Colonic mucosa (tissue), 4 donors: ENCODE data around the gene CREB5. TPM values are rescaled to one million over a fixed set of nuclear protein-coding genes. Genes with fewer than 3 reads are reported as not detected.

Experiments used
- DNase-seq: peaks from one replicate; pipeline ENCODE4 v3.0.0-alpha.2; 2020
- H3K27ac ChIP-seq: fragments of 200-600 bp; one replicate; pipeline ENCODE4 v1.8.0; 2021
- H3K27me3 ChIP-seq: fragments of 200-600 bp; one replicate; pipeline ENCODE4 v1.8.0; 2021
- H3K36me3 ChIP-seq: fragments of 200-600 bp; one replicate; pipeline ENCODE4 v1.8.0; 2021
- H3K4me1 ChIP-seq: fragments of 200-600 bp; one replicate; pipeline ENCODE4 v1.8.0; 2021; ENCODE audit warnings: mild to moderate bottlenecking
- H3K4me3 ChIP-seq: fragments of 200-600 bp; one replicate; pipeline ENCODE4 v1.8.0; 2021
- H3K9ac ChIP-seq, 2 donors: one replicate each; pipeline ENCODE4 v1.7.0; 2013; ENCODE audit warnings: control low read depth in 2 of 2, low read depth in 2 of 2, low read length in 2 of 2
- H3K9me3 ChIP-seq: fragments of 200-600 bp; one replicate; pipeline ENCODE4 v1.8.0; 2021
- CTCF ChIP-seq: fragments of 200-600 bp; IDR thresholded peaks from one replicate; pipeline ENCODE4 v1.8.0; 2022; ENCODE audit warnings: antibody characterized with exemption, mild to moderate bottlenecking
- intact Hi-C: fragments of 100-400 bp; cut with DNase I; formaldehyde crosslinking; loops from one replicate; pipeline ENCODE4 v1.14.1; 2022
- total RNA-seq, 2 donors: library from RNA; stranded (reverse); fragmentation: NEBNext Ultra II Directional in 1 of 2; extraction: Animal tissue kit (Norgen Biotek cat#: 25700) in 1 of 2; gene quantifications; one replicate each; pipeline ENCODE4 v1.2.1, GENCODE V29; 2021
- donor health status: healthy.
- donor health status: DM: no; HTN: no; CAD: no.
- donor health status: DM: no; HTN: no; CAD: no.

Gene CREB5
- total RNA-seq, 2 donors from 2014 or later = 0.54 to 3.6 TPM

DNA sequence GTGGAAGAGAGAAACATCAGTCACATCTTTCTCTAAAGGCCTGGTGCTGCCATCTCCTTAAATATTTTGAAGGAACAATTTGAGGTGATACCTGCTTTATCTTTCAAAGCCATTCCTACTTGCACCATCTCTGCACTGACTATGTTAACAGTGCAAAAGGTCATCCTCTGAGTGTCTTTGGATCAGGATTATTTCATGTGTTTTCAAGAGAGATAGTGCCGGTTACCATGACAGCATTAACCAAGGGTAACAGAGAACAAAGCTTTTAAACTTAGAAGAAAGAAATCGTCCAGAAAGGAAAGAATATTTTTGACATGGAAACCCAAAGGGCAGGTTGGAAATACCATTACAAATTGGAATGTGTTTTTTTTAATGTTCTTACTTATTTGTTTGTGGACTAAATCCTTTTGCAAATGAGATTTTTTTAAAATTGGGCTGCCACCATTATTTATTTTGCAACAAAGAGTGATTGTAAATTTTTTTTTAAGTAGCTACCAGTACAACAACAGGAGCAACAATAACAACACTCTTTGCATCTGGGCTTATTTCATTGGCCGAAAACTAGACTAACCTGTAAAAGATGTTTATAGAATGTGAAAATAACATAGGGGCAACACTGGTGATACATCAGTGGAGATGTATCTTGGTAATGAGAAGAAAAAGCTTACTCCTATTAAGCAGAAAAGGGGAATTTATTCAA is 234.2 kb downstream of the CREB5 start:
- DNase-seq = no peak
- H3K4me1 ChIP-seq = no peaks in the 10 kb centered on the region
- no peaks in the 10 kb centered on the region for H3K9me3 ChIP-seq
- H3K27me3 ChIP-seq = no peaks in the 10 kb centered on the region
- H3K36me3 ChIP-seq = no peaks in the 10 kb centered on the region
- H3K4me3 ChIP-seq = no peak overlapping the region
- H3K27ac ChIP-seq = no peak overlapping the region
- intact Hi-C loops = no loop called here
- no peak overlapping the region for H3K9ac ChIP-seq
- no peak for TF ChIP-seq CTCF

DNA sequence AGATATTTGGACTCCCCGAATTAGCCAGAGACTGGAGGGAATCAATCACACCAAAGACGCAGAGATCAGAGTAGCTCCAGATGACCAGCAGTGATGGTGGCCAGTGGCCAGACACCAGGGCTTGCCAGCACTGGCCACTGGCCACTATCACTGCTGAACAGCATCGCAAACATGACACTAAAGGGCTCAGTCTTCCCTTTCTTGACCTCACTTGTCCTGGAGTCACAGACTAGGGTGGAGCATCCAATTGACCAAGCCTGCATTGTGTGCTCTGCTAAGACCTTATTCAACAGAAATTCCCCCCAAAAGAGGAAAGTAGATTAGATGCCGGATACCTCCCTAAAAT is 234.7 kb downstream of the CREB5 start:
- H3K27ac ChIP-seq = no peak overlapping the region
- no peak for TF ChIP-seq CTCF
- no peak overlapping the region for H3K9ac ChIP-seq
- H3K27me3 ChIP-seq = no peaks in the 10 kb centered on the region
- intact Hi-C loops = no loop called here
- no peak for DNase-seq
- no peaks in the 10 kb centered on the region for H3K36me3 ChIP-seq
- no peak overlapping the region for H3K4me3 ChIP-seq
- no peaks in the 10 kb centered on the region for H3K9me3 ChIP-seq
- no peaks in the 10 kb centered on the region for H3K4me1 ChIP-seq

DNA sequence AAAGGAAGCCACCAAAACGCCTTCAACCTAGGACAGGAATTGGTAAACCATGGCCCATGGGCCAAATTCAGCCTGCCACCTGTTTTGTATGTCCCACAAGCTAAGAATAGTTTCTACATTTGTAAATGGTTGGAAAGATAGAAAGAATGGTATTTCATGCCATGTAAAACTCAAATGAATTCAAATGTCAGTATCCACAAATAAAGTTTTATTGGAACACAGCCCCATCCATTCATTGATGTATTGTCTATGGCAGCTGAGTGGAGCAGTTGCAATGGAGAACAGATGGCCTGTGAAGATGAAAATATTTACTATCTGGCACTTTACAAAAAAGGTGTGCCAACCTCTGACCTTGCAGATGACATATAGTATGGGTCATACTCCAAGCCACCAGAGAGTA is 236.9 kb downstream of the CREB5 start:
- H3K27ac ChIP-seq = no peak overlapping the region
- no peaks in the 10 kb centered on the region for H3K4me1 ChIP-seq
- H3K4me3 ChIP-seq = no peak overlapping the region
- H3K27me3 ChIP-seq = no peaks in the 10 kb centered on the region
- DNase-seq = no peak
- no peak for TF ChIP-seq CTCF
- H3K36me3 ChIP-seq = no peaks in the 10 kb centered on the region
- intact Hi-C loops = no loop called here
- H3K9me3 ChIP-seq = no peaks in the 10 kb centered on the region
- H3K9ac ChIP-seq = no peak overlapping the region

DNA sequence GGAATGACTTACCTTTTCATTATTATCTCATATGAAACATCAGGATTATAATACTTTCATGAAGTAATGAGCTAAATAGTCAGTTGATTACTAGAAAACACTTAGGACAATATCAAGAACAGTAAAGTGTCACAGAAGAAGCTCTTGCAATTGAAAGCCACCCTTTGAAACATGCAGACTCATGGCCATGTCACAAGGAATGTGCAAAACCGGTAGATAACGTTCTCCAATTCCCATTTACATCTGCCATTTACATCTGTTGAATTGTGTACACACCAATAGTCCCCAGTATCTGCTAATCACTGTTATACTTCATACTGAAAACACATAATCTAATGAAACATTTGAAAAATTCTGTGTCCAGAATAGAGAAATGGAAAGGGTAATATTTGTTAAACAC is 237.5 kb downstream of the CREB5 start:
- no peak for DNase-seq
- Histone ChIP-seq H3K4me1 (no peaks in the 10 kb centered on the region), H3K9me3 (no peaks in the 10 kb centered on the region), H3K36me3 (no peaks in the 10 kb centered on the region), H3K27ac (no peak overlapping the region), H3K27me3 (no peaks in the 10 kb centered on the region), H3K9ac (no peak overlapping the region), H3K4me3 (no peak overlapping the region)
- intact Hi-C loops = no loop called here
- no peak for TF ChIP-seq CTCF

- intact Hi-C loops = no loop called here
- no peaks in the 10 kb centered on the region for H3K4me1 ChIP-seq
- no peak for TF ChIP-seq CTCF
Measured at GRCh38 chr7:28654110-28654509, 241.8 kb downstream of the CREB5 start.

More at GRCh38 chr7:28654110-28654509, 241.8 kb downstream of the CREB5 start:
- Histone ChIP-seq H3K27ac (no peak overlapping the region), H3K36me3 (no peaks in the 10 kb centered on the region), H3K4me3 (no peak overlapping the region), H3K9ac (no peak overlapping the region), H3K9me3 (no peaks in the 10 kb centered on the region), H3K27me3 (no peaks in the 10 kb centered on the region)
- no peak for DNase-seq
